HG03571 (cell line): ENCODE measurements around the gene PLXNB3.
"Not testable (repeated sequence)": the region's sequence is repeated elsewhere in the genome, so short reads cannot be mapped to it uniquely, and the experiment has no call there.

ENCODE experiments used
- ATAC-seq: cut with Tn5 transposase; IDR thresholded peaks from one replicate; pipeline ENCODE4 v1.9.1; 2021; ENCODE audit not compliant: unreplicated experiment

Gene PLXNB3

DNA sequence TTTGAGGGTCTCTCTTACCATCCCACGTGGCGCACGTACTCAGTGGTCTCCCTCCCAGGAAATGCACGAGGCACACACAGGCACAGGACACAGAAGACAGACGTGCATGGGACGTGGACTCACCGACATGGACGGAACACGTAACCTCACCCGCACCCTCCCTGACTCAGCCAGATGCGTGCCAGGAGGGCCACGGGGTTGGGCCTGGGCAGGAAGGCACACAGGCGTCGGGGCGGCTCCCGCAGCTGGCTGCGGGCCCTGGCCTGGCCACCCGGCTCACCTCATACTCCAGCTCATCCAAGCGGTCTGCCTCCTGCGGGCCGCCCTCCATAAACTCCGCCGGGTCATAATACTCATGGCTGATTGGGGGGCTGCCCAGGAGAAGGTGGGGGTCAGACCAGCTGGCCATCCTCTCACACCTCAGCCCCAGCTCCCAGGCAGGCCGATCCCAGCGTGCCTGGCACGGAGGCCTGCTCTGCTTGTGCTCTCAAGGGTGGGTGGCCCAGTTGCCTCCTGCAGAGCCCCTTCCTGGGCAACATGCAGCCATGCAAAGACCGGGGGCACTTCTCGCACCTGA, 43.0 kb downstream of the PLXNB3 start:
- no peak for ATAC-seq

DNA sequence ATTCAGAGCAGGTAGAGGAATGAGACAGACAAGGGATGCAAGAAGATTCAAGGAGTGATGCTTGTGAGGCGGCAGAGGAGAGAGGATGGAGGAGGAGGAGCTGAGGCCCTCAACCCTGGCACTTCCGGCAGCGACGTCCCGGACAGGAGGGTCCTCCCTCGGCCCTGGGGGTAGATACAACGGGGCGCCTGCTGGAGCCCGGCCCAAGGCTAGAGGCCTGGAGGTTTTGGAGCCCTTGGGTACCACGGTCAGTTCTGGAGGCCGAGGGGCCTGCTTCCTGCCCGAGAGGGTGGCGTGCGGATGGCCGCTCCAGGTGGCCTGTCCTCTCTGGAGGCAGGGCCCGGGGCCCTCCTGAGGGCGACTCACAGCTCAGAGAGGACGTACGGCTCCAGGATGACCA, 43.9 kb downstream of the PLXNB3 start:
- no peak for ATAC-seq

DNA sequence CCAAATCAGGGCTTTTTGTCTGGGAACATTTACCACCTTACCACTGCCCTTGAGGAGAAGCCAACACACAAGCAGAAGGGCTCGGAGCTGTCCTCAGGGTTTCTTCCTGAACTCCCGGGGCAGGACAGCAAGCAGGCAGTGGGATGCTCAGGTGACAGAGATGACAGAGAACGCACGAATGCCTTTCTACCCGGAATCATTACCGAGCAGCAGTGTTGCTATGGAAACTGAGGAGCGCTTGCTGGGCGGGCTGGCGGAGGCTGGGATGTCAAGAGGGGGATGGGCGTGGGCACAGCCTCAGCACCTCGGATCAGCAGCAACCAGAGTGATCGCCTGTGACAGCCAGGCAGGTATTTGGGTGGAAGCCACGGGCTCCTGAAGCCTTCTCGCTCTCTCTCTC, 48.2 kb downstream of the PLXNB3 start:
- ATAC-seq = no peak

DNA sequence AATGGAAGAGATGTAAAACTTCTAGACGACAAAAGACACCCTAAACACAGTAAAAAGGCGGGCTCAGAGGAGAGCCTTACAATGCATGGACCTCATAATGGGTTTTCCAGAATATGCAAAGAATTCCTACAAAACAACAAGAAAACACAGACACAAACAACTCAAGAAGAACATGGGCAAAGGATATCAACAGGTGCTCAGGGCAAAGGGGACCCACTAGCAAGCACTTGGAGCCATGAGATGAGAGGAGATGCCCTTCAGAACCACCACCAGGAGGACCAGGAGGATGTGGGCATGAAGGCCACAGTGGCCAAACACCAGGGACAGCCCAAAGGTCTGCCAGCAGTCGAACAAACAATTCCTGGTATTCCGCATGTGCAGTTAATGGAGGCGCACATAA, 49.1 kb downstream of the PLXNB3 start:
- ATAC-seq = no peak

DNA sequence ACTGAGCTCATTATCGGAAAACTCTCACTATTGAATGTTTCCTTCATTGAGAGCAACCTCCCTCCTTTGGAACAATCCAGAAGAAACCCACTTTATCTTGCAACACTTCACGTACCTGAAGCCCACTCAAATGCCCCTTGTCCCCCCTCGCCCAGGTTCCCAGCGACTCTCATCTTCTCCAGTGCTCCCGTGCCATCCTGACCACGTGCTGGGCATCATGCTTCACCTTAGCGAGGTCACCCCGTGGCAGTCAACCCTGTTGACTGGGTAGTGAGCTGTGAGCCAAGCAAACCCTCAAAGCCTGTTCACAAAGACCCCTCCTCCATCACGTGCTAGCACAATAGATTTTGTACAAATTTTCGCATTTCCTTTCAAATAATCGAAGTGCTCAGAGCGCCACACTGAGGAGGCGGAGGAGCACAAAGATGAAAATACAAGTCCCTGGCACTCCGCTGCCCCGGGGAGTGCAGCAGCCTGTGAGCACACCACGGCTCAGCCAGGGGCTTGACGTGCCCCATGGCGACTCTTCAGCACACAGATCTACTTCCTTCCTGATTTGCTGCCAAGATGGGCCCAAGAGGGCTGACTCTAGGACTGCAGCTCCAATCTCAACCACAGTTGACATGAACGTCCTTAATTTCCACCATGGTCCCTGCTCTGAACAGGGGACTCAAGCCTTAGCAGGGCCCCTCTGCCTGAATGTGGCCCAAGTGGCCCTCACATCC, 50.7 kb downstream of the PLXNB3 start:
- no peak for ATAC-seq

DNA sequence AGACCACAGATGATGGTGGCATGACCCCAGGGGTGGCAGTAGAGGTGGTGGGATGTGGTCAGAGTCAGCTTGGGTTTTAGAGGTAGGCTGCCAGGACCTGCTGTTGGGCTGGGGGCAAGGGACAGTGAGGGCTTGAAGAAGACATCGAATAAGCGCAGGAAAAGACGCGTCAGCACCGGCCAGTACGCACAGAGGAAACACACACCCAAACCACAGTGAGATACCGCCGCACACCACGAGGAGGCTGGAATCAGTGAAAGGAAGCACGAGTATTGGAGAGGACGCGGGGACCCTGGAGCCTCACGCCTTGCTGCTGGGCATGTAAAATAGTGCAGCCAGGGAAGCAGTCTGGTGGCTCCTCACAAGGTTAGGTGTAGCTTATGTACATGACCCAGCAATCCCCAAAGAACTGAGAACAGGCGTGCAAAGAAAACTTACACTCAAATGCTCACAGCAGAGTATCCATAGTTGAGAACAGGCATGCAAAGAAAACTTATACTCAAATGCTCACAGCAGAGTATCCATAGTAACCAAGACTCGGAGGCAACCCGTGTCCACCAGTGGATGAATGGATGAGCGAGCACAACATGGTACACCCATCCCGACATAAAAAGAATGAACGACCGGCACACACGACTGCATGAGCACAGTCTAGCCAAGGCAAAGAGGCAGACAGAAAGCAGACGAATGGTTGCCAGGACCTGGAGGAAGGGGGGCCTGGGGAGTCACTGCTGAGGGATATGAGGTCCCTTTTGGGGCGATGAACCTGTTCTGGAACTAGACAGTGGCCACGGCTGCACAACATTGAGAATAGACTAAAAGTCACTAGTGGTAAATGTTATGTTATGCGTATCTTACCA, 53.0 kb downstream of the PLXNB3 start:
- no peak for ATAC-seq

DNA sequence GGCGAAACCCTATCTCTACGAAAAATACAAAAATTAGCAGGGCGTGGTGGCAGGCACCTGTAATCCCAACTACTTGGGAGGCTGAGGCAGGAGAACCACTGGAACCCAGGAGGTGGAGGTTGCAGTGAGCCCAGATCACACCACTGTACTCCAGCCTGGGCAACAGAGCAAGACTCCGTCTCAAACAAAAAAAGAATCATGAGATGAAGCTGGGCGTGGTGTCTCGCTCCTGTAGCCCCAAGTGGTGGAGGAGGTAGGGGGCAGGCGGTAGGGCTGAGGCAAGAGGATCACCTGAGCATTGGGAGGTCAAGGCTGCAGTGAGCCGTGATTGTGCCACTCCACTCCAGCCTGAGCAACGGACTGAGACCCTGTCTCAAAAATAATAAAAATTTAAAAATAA, 54.0 kb downstream of the PLXNB3 start:
- ATAC-seq = not testable (repeated sequence)

DNA sequence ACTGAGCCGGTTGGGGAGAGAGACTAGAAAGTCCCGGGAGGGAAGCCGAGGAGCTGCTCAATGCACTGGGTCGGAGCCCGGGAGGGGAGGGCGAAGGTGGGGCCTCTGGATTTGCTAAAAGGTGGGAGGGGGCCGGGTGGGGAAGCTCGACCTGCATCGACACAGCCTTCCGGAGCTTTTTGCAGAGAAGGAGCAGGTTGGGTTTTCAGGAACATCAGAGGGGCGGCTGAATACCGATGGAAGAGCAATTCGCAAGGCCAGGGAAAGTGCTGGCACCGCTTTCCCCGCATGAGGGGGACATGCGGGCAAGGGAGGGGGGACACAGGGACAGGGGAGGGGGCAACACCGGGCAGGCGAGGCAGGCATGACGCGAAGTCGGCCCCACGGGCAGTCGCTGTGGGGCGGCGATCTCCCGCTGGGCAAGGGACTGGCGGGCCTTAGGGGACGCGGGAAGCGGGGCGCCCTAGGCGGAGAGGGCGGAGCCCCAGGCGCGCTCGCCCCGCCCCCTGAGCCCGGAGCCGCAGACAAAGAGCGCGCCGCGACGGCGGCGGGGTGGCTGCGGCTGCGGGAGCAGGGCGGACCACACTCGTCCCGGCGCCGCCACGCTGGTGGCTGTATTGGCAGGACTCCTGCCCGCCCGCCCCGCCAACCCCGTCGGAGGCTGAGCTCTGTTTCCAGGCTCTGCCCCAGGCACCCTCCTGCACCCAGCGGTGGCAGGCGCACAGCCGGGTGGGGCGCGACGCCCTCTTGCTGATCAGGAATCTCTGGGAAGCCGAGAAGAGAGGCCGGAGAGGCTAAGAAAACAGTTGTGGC, 54.7 kb downstream of the PLXNB3 start:
- ATAC-seq = no peak

DNA sequence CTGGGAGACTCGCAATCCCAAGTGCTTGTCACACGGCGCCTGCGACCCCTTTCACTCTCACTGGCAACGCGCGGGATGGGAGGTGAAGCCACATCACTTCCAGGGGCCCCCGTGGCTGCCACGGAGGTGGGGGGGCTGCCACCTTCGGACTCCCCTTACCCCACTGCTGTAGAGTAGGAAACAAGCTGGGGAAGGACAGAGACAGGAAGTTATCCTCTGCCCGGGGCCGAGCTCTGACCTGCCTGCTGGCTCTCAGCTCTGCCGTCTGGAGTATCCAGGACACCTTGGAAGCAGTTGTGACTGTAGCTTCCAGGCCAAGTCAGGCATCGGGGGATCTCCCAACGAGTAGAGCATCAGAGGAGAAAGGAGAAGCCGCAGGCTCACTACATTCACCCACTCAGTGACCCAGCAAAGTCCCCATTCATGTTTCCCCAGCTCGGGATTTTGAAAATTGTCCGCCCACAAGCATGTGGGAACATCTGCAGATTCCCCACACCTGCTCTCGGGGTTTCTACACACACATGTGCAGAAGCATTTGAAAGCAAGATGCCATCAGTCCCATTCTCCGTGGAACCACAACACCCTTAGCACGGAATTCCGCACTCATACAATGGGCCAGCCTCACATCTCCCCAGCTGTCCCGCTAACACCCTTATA, 55.5 kb downstream of the PLXNB3 start:
- no peak for ATAC-seq

DNA sequence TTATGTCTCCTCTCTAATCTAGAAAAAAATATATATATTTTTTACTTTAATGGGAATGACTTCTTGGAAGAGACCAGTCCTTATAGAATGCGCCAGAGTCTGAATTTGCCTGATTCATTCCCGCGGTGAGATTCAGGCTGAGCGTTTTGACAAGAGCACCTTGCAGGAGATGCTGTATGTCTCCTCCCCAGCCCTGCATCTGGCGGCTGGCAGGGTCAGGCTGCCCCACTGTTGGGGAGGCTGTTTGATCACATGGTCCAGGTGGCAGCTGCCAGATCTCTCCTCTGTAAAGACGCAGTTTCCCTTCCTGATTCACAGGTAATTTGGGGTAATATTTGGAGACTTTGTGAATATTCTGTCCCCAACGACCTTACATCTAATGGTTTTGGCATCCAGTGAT, 56.6 kb downstream of the PLXNB3 start:
- no peak for ATAC-seq

DNA sequence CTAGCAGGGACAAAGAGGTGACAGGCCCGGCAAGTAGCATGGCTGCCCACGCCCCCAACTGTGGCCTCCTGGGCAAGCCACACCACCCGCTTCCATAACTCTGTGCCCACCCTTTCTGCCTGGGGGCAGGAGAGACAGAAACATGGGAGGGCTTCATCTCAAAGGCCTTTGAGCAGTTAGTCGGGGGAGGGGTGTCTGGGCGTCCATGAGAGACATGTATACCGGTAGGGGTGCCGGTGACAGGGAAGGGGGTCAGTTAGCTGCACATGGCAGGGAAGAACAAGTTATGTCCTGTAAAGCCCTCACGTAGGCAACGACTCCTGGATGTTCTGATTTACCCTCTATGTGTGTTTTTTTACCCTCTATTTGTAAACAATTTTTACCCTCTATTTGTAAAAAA, 57.0 kb downstream of the PLXNB3 start:
- no peak for ATAC-seq

DNA sequence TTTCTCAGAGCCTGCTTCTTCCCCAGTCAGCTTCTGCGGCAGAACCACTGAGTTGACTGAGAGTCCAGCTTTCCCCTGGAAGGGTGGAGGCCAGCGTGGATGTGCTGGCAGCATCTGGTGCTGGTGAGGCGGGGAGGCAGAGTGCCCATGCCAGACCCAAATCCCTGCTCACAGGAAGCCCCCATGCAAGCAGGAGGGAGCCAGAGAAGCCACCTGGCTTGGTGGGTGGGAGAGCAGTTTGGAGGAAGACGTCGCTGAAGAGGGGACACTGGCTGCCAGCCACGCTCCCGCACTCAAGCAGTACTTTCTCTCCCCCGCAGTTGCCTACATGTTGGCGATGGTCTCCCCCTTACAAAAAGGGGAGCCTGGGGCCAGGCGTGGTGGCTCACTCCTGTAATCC, 60.3 kb downstream of the PLXNB3 start:
- no peak for ATAC-seq

DNA sequence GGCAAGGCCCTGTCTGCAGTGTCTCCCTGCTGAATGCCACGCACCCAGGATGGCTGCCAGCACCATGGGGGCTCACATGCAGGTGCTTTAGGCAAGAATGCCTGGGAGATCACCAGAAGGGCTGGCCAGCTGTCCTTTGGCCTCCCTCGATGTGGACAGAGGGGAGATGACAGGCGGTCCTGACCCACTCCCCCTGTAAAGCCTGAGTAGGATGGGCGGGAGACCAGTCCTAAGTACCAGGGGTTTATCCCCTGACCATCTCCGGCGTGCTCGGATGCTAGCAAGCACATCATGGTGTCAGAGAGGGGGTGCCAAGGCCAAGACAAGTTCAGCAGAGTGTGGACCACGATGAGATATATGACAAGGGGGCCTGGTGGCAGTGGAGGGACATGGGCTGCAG, 61.0 kb downstream of the PLXNB3 start:
- ATAC-seq = no peak
